SU-DHL-6 (cell line): ENCODE results near the gene CYP4F11.

Experiments used
- EZH2phosphoT487 ChIP-seq: fragments of 200-600 bp; sonication (generic), shearing (Covaris generic); conservative IDR thresholded peaks from 2 replicates; pipeline ENCODE4 v1.6.1; 2018; ENCODE audit warnings: mild to moderate bottlenecking, antibody characterized with exemption, low read length, moderate library complexity, mixed read lengths
- TF ChIP-seq, protein P1 (sequence below): fragments of 200-600 bp; sonication (generic); IDR thresholded peaks from one replicate; pipeline ENCODE4 v1.5.1; 2017; ENCODE audit warnings: antibody characterized with exemption, mild to moderate bottlenecking, low read length, moderate library complexity; ENCODE audit not compliant: insufficient read depth, poor library complexity, severe bottlenecking

DNA sequence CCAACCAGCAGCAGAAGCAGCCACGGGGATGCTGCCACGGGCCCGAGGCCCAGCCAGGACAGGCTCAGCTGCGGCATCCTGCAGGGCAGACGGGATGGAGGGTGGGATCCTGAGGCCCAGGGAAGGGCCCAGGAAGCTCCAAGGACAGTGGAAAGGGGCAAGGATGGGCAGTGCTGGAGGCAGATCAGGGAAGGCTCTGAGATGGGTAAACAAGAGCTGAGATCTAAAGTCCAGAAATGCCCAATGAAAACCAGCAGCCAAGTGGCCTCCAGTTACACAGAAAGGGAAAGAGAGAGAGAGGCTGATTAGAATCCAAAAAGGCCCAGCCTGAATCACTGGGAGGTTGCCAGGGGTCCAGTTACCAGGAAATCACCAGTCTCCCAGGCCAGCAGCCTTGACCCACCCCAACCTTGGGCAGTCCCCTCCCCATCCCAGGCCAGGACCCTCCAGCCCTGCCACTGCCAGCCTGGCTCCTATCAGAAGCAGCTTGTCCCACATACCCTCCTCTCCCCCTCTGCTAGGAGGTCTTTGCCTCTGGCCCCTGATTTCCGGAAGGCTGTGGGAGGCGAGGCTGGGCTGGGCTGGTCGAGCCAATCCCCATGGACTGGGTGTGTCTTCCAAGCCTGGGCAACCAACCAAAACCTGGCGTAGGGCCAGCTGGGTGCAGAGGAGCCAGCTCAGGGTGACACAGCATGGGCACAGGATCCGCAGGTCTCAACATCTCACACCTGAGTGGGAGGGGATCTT, at the start of gene CYP4F11:
- TF ChIP-seq, protein P1, sequence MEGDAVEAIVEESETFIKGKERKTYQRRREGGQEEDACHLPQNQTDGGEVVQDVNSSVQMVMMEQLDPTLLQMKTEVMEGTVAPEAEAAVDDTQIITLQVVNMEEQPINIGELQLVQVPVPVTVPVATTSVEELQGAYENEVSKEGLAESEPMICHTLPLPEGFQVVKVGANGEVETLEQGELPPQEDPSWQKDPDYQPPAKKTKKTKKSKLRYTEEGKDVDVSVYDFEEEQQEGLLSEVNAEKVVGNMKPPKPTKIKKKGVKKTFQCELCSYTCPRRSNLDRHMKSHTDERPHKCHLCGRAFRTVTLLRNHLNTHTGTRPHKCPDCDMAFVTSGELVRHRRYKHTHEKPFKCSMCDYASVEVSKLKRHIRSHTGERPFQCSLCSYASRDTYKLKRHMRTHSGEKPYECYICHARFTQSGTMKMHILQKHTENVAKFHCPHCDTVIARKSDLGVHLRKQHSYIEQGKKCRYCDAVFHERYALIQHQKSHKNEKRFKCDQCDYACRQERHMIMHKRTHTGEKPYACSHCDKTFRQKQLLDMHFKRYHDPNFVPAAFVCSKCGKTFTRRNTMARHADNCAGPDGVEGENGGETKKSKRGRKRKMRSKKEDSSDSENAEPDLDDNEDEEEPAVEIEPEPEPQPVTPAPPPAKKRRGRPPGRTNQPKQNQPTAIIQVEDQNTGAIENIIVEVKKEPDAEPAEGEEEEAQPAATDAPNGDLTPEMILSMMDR, result no peak
- no peak for TF ChIP-seq EZH2phosphoT487
